Gastroesophageal sphincter (tissue), 4 donors: Measurements from ENCODE around the gene PPP4R4. TPM values are rescaled to one million over a fixed set of nuclear protein-coding genes. Genes with fewer than 3 reads are reported as not detected.
"Not testable (repeated sequence)": the region's sequence is repeated elsewhere in the genome, so short reads cannot be mapped to it uniquely, and the experiment has no call there.

ENCODE experiments used
- ATAC-seq: fragments of 150-250 bp; one replicate; pipeline ENCODE4 v1.9.1; 2016; ENCODE audit warnings: mild to moderate bottlenecking, moderate library complexity
- H3K27ac ChIP-seq, 4 donors: fragments of 200-600 bp; sonication (generic) in 3 of 4; 1 replicate in 3 of 4; 2 replicates in 1 of 4; pipeline ENCODE4 v1.5.1; 2016 to 2019
- H3K27me3 ChIP-seq: fragments of 200-600 bp; sonication (generic); one replicate; pipeline ENCODE4 v1.5.1; 2019
- H3K36me3 ChIP-seq, 2 donors: fragments of 200-600 bp; sonication (generic); one replicate each; pipeline ENCODE4 v1.5.1; 2019; ENCODE audit warnings: control low read depth in 1 of 2
- H3K4me1 ChIP-seq, 3 donors: fragments of 200-600 bp; sonication (generic); 1 replicate in 2 of 3; 2 replicates in 1 of 3; pipeline ENCODE4 v1.5.1; 2016 to 2019; ENCODE audit warnings: control low read depth in 2 of 3
- H3K4me3 ChIP-seq, 2 donors: fragments of 200-600 bp; sonication (generic); one replicate each; pipeline ENCODE4 v1.5.1; 2019; ENCODE audit warnings: mild to moderate bottlenecking in 1 of 2, moderate library complexity in 1 of 2
- H3K9me3 ChIP-seq, 3 donors: fragments of 200-600 bp; sonication (generic); one replicate each; pipeline ENCODE4 v1.5.1; 2017 to 2019; ENCODE audit warnings: control low read depth in 2 of 3
- CTCF ChIP-seq, 4 experiments: fragments of 200-600 bp in 2 of 4; fragments of 450-650 bp in 2 of 4; sonication (generic) in 1 of 4; IDR thresholded peaks; one replicate each; pipeline ENCODE4 v1.5.1; 2017 to 2019; ENCODE audit warnings: antibody characterized with exemption in 4 of 4, mild to moderate bottlenecking in 2 of 4, moderate library complexity in 2 of 4
- EP300 ChIP-seq: sonication (generic); formaldehyde crosslinking; IDR thresholded peaks from one replicate; pipeline ENCODE4 v1.6.1; 2017; ENCODE audit warnings: antibody characterized with exemption, mild to moderate bottlenecking
- POLR2A ChIP-seq, 2 donors: fragments of 450-650 bp; IDR thresholded peaks; one replicate each; pipeline ENCODE4 v1.6.1; 2017; ENCODE audit warnings: antibody characterized with exemption in 2 of 2, mild to moderate bottlenecking in 2 of 2, moderate library complexity in 1 of 2
- POLR2AphosphoS5 ChIP-seq: sonication (generic); formaldehyde crosslinking; IDR thresholded peaks from one replicate; pipeline ENCODE4 v1.6.1; 2017; ENCODE audit warnings: antibody characterized with exemption
- WGBS, 2 donors: methylation state at CpG; one replicate each; pipeline ENCODE4 v1.1.5; 2018; ENCODE audit warnings: low coverage in 1 of 2; 5-methylcytosine and 5-hydroxymethylcytosine counted together
- total RNA-seq, 4 donors: library from RNA; depleted of rRNA; stranded (reverse); fragments of >200 nt; gene quantifications; one replicate each; pipeline ENCODE4 v1.1.0, GENCODE V29; 2016

Gene PPP4R4
- total RNA-seq, 4 donors from 2014 or later, result 0.12 to 6.5 (median 1.4) TPM

- Histone ChIP-seq H3K27me3 (no peaks in the 10 kb centered on the region), H3K36me3 (no peaks in the 10 kb centered on the region), H3K27ac (no peak overlapping the region), H3K4me3 (no peak overlapping the region), H3K4me1 (no peaks in the 10 kb centered on the region), H3K9me3 (no peaks in the 10 kb centered on the region)
- WGBS, 2 donors, result 65 to 96% methylated on average over 2 of the region's 2 CpGs
- ATAC-seq, result no peak
- TF ChIP-seq CTCF (IDR thresholded peaks at IDR 0.05) (no peak), POLR2A (IDR thresholded peaks at IDR 0.05) (no peak), POLR2AphosphoS5 (no peak), EP300 (no peak)
Measured at GRCh38 chr14:94239406-94239805, 65.3 kb downstream of the PPP4R4 start.

DNA sequence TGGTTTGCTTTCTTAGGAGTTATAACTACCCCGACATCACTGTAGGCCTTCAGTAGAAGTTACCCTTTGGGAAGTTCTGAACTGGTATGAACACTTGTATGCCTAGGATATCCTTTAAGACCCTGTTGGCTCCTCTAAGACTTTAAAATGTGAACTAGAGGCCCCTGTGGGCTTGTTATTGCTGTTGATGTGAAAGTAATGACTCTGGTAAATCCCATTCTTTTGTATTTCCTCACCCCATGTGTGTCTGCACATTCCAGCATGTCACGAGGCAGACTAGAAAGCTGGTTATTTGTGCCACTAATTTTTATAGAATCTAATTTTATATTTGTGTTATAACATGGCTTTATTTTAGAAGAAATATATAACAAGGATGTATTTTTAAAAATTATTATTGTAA, 70.1 kb downstream of the PPP4R4 start:
- H3K4me3 ChIP-seq, result no peak overlapping the region
- WGBS, 2 donors, result 72 to 77% methylated on average over 2 of the region's 2 CpGs

DNA sequence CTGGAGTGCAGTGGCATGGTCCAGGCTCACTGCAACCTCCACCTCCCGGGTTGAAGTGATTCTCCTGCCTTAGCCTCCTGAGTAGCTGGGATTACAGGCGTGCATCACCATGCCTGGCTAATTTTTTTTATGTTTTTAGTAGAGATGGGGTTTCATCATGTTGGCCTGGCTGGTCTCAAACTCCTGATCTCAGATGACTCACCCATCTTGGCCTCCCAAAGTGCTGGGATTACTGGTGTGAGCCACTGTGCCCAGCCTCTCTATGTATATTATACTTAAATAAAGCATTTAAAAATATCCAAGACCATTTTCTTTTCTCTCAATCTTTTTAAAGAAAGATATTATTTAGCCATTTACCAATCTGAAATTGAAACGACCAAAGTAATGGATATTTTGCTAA, 90.1 kb downstream of the PPP4R4 start:
- H3K9me3 ChIP-seq, result peaks cover 0 to 14% (median 0%) of the 10 kb centered on the region in 3 donors
- H3K4me1 ChIP-seq, H3K27me3 ChIP-seq, H3K27ac ChIP-seq, H3K4me3 ChIP-seq, H3K36me3 ChIP-seq, ATAC-seq: not testable (repeated sequence)
- 50 to 68% methylated on average over 2 to 3 of the region's 3 CpGs for WGBS, 2 donors

More for the DNA sequence above, 70.1 kb downstream of the PPP4R4 start:
- Histone ChIP-seq H3K4me1 (no peaks in the 10 kb centered on the region), H3K9me3 (no peaks in the 10 kb centered on the region), H3K27me3 (no peaks in the 10 kb centered on the region), H3K36me3 (no peaks in the 10 kb centered on the region), H3K27ac (no peak overlapping the region)
- ATAC-seq, result no peak
- TF ChIP-seq EP300 (no peak), POLR2A (IDR thresholded peaks at IDR 0.05) (no peak), POLR2AphosphoS5 (no peak)

- no peak overlapping the region for H3K4me3 ChIP-seq
- H3K4me1 ChIP-seq, result no peaks in the 10 kb centered on the region
- ATAC-seq, result no peak
- no peaks in the 10 kb centered on the region for H3K36me3 ChIP-seq
- peaks cover 0 to 6% (median 0%) of the 10 kb centered on the region in 3 donors for H3K9me3 ChIP-seq
- WGBS, 2 donors, result 85 to 100% methylated on average over 1 of the region's 1 CpG
- no peaks in the 10 kb centered on the region for H3K27me3 ChIP-seq
- TF ChIP-seq POLR2AphosphoS5, result no peak
- TF ChIP-seq EP300, result no peak
- TF ChIP-seq CTCF (IDR thresholded peaks at IDR 0.05), result no peak
- no peak for TF ChIP-seq POLR2A (IDR thresholded peaks at IDR 0.05)
- H3K27ac ChIP-seq, result no peak overlapping the region
Measured at GRCh38 chr14:94267352-94267751, 93.2 kb downstream of the PPP4R4 start.

DNA sequence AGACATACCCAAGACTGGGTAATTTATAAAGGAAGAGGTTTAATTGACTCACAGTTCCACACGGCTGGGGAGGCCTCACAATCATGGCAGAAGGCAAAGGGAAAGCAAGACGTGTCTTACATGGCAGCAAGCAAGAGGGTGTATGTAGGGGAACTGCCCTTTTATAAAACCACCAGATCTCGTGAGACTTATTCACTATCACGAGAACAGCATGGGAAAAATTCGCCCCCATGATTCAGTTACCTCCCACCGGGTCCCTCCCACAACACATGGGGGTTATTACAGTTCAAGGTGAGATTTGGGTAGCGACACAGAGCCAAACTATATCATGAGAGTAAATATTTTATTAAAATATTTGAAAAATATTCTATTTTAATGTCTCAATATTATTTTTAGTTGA, 94.5 kb downstream of the PPP4R4 start:
- ATAC-seq, H3K36me3 ChIP-seq, H3K27me3 ChIP-seq, H3K27ac ChIP-seq, H3K9me3 ChIP-seq, H3K4me1 ChIP-seq, H3K4me3 ChIP-seq: not testable (repeated sequence)
- 82 to 87% methylated on average over 5 to 7 of the region's 7 CpGs for WGBS, 2 donors

- H3K4me3 ChIP-seq, result no peak overlapping the region
- no peak overlapping the region for H3K27ac ChIP-seq
- WGBS, 2 donors, result 25 to 65% methylated on average over 6 to 10 of the region's 10 CpGs
- no peak for ATAC-seq
- H3K27me3 ChIP-seq, result no peaks in the 10 kb centered on the region
- H3K36me3 ChIP-seq, result no peaks in the 10 kb centered on the region
- TF ChIP-seq EP300, result no peak
- no peak for TF ChIP-seq POLR2AphosphoS5
- TF ChIP-seq POLR2A (IDR thresholded peaks at IDR 0.05), result no peak
- no peak for TF ChIP-seq CTCF (IDR thresholded peaks at IDR 0.05)
- H3K4me1 ChIP-seq, result no peaks in the 10 kb centered on the region
- H3K9me3 ChIP-seq, result no peaks in the 10 kb centered on the region
Measured at GRCh38 chr14:94269156-94269555, 95.0 kb downstream of the PPP4R4 start.

GRCh38 chr14:94276898-94277561, 102.9 kb downstream of the PPP4R4 start:
- WGBS, 2 donors, result 81 to 94% methylated on average over 10 of the region's 11 CpGs
- not testable (repeated sequence) for H3K27ac ChIP-seq, H3K27me3 ChIP-seq, H3K36me3 ChIP-seq, H3K4me3 ChIP-seq, ATAC-seq, H3K4me1 ChIP-seq, H3K9me3 ChIP-seq
